GM19025 (cell line): ENCODE measurements around the gene NCOA7.
"Not testable (repeated sequence)": the region's sequence is repeated elsewhere in the genome, so short reads cannot be mapped to it uniquely, and the experiment has no call there.

Experiments used
- ATAC-seq: cut with Tn5 transposase; IDR thresholded peaks from one replicate; pipeline ENCODE4 v1.9.1; 2021; ENCODE audit warnings: mild to moderate bottlenecking, low read depth, moderate library complexity; ENCODE audit not compliant: unreplicated experiment

The NCOA7 gene

GRCh38 chr6:125753218-125753936, 37.4 kb upstream of the NCOA7 start:
- ATAC-seq = no peak

- ATAC-seq = no peak
These were observed 36.9 kb upstream of the NCOA7 start for GRCh38 chr6:125753937-125754259.

GRCh38 chr6:125754566-125754965, 36.2 kb upstream of the NCOA7 start:
- ATAC-seq = no peak

GRCh38 chr6:125759184-125759902, 31.4 kb upstream of the NCOA7 start:
- no peak for ATAC-seq

GRCh38 chr6:125759959-125760457, 30.8 kb upstream of the NCOA7 start:
- no peak for ATAC-seq

- ATAC-seq = no peak
These were observed 26.6 kb upstream of the NCOA7 start for GRCh38 chr6:125764121-125764671.

- no peak for ATAC-seq
These were observed 24.8 kb upstream of the NCOA7 start for GRCh38 chr6:125765944-125766343.

- ATAC-seq = no peak
These were observed 24.1 kb upstream of the NCOA7 start for GRCh38 chr6:125766641-125767040.

GRCh38 chr6:125769147-125769783, 21.5 kb upstream of the NCOA7 start:
- no peak for ATAC-seq

- no peak for ATAC-seq
These were observed 17.1 kb upstream of the NCOA7 start for GRCh38 chr6:125773387-125774341.

GRCh38 chr6:125776107-125776826, 14.5 kb upstream of the NCOA7 start:
- ATAC-seq = not testable (repeated sequence)

GRCh38 chr6:125779924-125780539, 10.7 kb upstream of the NCOA7 start:
- ATAC-seq = peak; percentile 72

GRCh38 chr6:125780540-125781313, 10.0 kb upstream of the NCOA7 start:
- peak; percentile 65 for ATAC-seq

- ATAC-seq = peak; percentile 30
These were observed 9.4 kb upstream of the NCOA7 start for GRCh38 chr6:125781314-125781868.

- ATAC-seq = no peak
These were observed 6.4 kb upstream of the NCOA7 start for GRCh38 chr6:125784365-125784764.

- ATAC-seq = no peak
These were observed 3.0 kb upstream of the NCOA7 start for GRCh38 chr6:125787791-125788190.

- no peak for ATAC-seq
These were observed 1.6 kb upstream of the NCOA7 start for GRCh38 chr6:125789167-125789566.
